ENCODE results near the gene CDKN2B. TPM values are rescaled to one million over a fixed set of nuclear protein-coding genes. Genes with fewer than 3 reads are reported as not detected.

CDKN2B gene
- total and polyA plus RNA-seq, 2 of the 13 experiments (the other 11 are each of a cell fraction or from before 2014, with no cell fraction given) = 1.4 to 1.5 TPM

- TF ChIP-seq HNF1A (IDR thresholded peaks at IDR 0.05; ENCODE audit: low read depth) (no peak), HNF1A (CRISPR knock-in tag; IDR thresholded peaks at IDR 0.05; ENCODE audit: borderline replicate concordance) (no peak), ZNF589 (CRISPR knock-in tag; conservative IDR thresholded peaks at IDR 0.05) (no peak), NFIC (IDR thresholded peaks at IDR 0.05; ENCODE audit: low read length) (no peak), ZNF10 (CRISPR knock-in tag; IDR thresholded peaks at IDR 0.05; ENCODE audit: borderline replicate concordance, low read depth) (no peak), ZNF569 (CRISPR knock-in tag; IDR thresholded peaks at IDR 0.05; ENCODE audit: borderline replicate concordance) (no peak), ZNF414 (CRISPR knock-in tag; IDR thresholded peaks at IDR 0.05) (0 out of 2 replicates have a peak, but pooled peaks have one; percentile 46), ZSCAN30 (CRISPR knock-in tag; IDR thresholded peaks at IDR 0.05) (no peak), ZNF557 (CRISPR knock-in tag; IDR thresholded peaks at IDR 0.05) (no peak), SUZ12 (IDR thresholded peaks at IDR 0.05; ENCODE audit: low read depth, low read length) (no peak), RFX5 (IDR thresholded peaks at IDR 0.05; ENCODE audit: low read depth, low read length) (no peak), ATAD3A (CRISPR knock-in tag; IDR thresholded peaks at IDR 0.05) (no peak), ZMYM4 (CRISPR knock-in tag; IDR thresholded peaks at IDR 0.05) (peak; percentile 43), ZNF232 (CRISPR knock-in tag; IDR thresholded peaks at IDR 0.05; ENCODE audit: borderline replicate concordance) (no peak), BRD4 (CRISPR knock-in tag; IDR thresholded peaks at IDR 0.05) (no peak), RBAK (CRISPR knock-in tag; IDR thresholded peaks at IDR 0.05) (no peak), TCF12 (IDR thresholded peaks at IDR 0.05) (no peak), TCF12 (CRISPR knock-in tag; IDR thresholded peaks at IDR 0.05) (no peak), CREM (IDR thresholded peaks at IDR 0.05) (no peak), CREM (CRISPR knock-in tag; IDR thresholded peaks at IDR 0.05) (no peak), KLF13 (CRISPR knock-in tag; IDR thresholded peaks at IDR 0.05) (no peak), SOX5 (CRISPR knock-in tag; IDR thresholded peaks at IDR 0.05; ENCODE audit: borderline replicate concordance) (no peak), ZFYVE20 (CRISPR knock-in tag; IDR thresholded peaks at IDR 0.05; ENCODE audit: borderline replicate concordance, low read depth) (peak; percentile 51; the same call in 1 of the 2 replicates), ZMAT3 (CRISPR knock-in tag; conservative IDR thresholded peaks at IDR 0.05) (no peak), ZFP62 (CRISPR knock-in tag; IDR thresholded peaks at IDR 0.05) (no peak), REPIN1 (CRISPR knock-in tag; IDR thresholded peaks at IDR 0.05; ENCODE audit: borderline replicate concordance, low read depth) (no peak)
- TF ChIP-seq, protein P1, sequence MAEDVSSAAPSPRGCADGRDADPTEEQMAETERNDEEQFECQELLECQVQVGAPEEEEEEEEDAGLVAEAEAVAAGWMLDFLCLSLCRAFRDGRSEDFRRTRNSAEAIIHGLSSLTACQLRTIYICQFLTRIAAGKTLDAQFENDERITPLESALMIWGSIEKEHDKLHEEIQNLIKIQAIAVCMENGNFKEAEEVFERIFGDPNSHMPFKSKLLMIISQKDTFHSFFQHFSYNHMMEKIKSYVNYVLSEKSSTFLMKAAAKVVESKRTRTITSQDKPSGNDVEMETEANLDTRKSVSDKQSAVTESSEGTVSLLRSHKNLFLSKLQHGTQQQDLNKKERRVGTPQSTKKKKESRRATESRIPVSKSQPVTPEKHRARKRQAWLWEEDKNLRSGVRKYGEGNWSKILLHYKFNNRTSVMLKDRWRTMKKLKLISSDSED (CRISPR knock-in tag; IDR thresholded peaks at IDR 0.05) = no peak
These were observed at the start of gene CDKN2B (continued) for GRCh38 chr9:22008717-22009505.
